SU-DHL-6 (cell line): ENCODE data around the gene BNC2.

Source experiments
- CTCF ChIP-seq: fragments of 200-600 bp; sonication (generic); IDR thresholded peaks from one replicate; pipeline ENCODE4 v1.5.1; 2017; ENCODE audit warnings: antibody characterized with exemption, mild to moderate bottlenecking, low read length, moderate library complexity; ENCODE audit not compliant: insufficient read depth, poor library complexity, severe bottlenecking
- EZH2phosphoT487 ChIP-seq: fragments of 200-600 bp; sonication (generic), shearing (Covaris generic); conservative IDR thresholded peaks from 2 replicates; pipeline ENCODE4 v1.6.1; 2018; ENCODE audit warnings: mild to moderate bottlenecking, antibody characterized with exemption, low read length, moderate library complexity, mixed read lengths

GRCh38 chr9:16637911-16638310, 232.6 kb downstream of the BNC2 start:
- TF ChIP-seq CTCF (no peak), EZH2phosphoT487 (no peak)
